ENCODE data around the gene LY6G5B.

GRCh38 chr6:31641370-31641769 lies 28.4 kb upstream of the LY6G5B start:
- TF ChIP-seq POLR2A (IDR thresholded peaks at IDR 0.05) = no peak
- TF ChIP-seq POLR2AphosphoS5 (IDR thresholded peaks at IDR 0.05) = no peak

All from spleen (tissue), 3 donors.